ENCODE measurements around the gene VPS41.

Gene VPS41

DNA sequence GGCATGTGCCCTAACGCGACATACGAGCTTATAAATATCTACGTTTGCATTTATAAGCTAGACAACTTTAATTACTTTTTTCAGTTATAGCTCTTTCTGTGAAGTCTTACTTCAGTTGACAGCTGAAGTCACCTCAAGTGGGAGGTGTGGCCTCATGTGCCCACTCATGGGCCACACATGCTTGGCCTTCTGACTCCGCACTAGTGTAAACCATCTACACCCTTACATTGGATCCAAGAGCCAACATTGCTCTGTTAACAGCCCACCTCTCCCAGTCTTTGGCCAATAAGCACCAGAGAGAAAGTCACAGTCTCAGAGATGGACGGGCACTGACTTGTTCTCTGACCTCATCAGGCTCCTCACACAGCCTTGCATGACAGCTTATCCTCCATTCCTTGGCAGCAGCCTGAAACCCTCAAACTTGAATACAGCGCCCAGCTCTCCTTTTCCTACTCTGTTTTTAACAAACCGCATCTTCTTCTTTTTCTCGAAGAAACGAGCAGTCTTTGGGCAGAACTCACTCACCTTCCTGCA lies 206.9 kb downstream of the VPS41 start:
- no peak for ATAC-seq (ENCODE audit: insufficient read depth, low read depth)
- H3K79me2 ChIP-seq (ENCODE audit: insufficient read depth, low read length): no peaks in the 10 kb centered on the region
- no peaks in the 10 kb centered on the region for H3K9me3 ChIP-seq (ENCODE audit: insufficient read depth, low read length, severe bottlenecking)
- TF ChIP-seq EZH2 (IDR thresholded peaks at IDR 0.05; ENCODE audit: borderline replicate concordance, low read depth, low read length, severe bottlenecking) (no peak), CTCF (IDR thresholded peaks at IDR 0.05; ENCODE audit: borderline replicate concordance, extremely low read depth, low read length, poor library complexity, severe bottlenecking) (no peak)
- no peak overlapping the region for H3K4me3 ChIP-seq (ENCODE audit: low read depth in 1 of 2, low read length in 2 of 2)
- no peak overlapping the region for H3K27ac ChIP-seq (ENCODE audit: low read length)
- H3K9ac ChIP-seq (ENCODE audit: low read depth, low read length): no peak overlapping the region
- peaks cover 6% of the 10 kb centered on the region for H3K27me3 ChIP-seq (ENCODE audit: insufficient read depth, low read length, poor library complexity)
- H4K20me1 ChIP-seq (ENCODE audit: insufficient read depth, low read length): no peaks in the 10 kb centered on the region
- H3K4me1 ChIP-seq (ENCODE audit: insufficient read depth, low read length): no peaks in the 10 kb centered on the region
- no peak overlapping the region for H2AFZ ChIP-seq (ENCODE audit: low read depth, low read length)
- H3K36me3 ChIP-seq (ENCODE audit: insufficient read depth, low read length): no peaks in the 10 kb centered on the region
- DNase-seq: no peak
- H3K4me2 ChIP-seq (ENCODE audit: insufficient read depth, low read length): no peak overlapping the region

DNA sequence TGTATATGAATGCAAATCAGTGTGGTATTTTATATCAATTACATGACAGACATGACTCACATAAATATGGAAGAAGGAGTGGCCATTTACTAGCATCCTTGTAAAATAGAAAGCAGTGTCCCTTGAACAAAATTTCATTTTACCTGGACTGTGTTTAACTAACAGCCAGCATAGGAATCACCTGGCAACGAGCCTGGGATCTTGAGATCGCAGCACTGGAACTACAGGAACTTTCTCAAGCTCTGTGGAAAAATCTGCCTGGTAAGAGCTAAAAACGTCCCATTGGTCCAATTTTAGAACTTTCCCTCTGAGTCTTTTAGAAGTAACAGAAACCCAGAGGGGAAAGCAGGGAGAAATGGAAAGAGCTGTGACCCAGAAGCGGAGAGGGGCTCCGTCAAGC lies 208.9 kb downstream of the VPS41 start:
- Histone ChIP-seq H3K27me3 (ENCODE audit: insufficient read depth, low read length, poor library complexity) (peaks cover 6% of the 10 kb centered on the region), H3K4me2 (ENCODE audit: insufficient read depth, low read length) (no peak overlapping the region), H2AFZ (ENCODE audit: low read depth, low read length) (no peak overlapping the region), H4K20me1 (ENCODE audit: insufficient read depth, low read length) (no peaks in the 10 kb centered on the region), H3K9ac (ENCODE audit: low read depth, low read length) (no peak overlapping the region), H3K9me3 (ENCODE audit: insufficient read depth, low read length, severe bottlenecking) (no peaks in the 10 kb centered on the region), H3K27ac (ENCODE audit: low read length) (no peak overlapping the region), H3K79me2 (ENCODE audit: insufficient read depth, low read length) (no peaks in the 10 kb centered on the region), H3K4me3 (ENCODE audit: low read depth in 1 of 2, low read length in 2 of 2) (no peak overlapping the region), H3K36me3 (ENCODE audit: insufficient read depth, low read length) (no peaks in the 10 kb centered on the region), H3K4me1 (ENCODE audit: insufficient read depth, low read length) (no peaks in the 10 kb centered on the region)
- TF ChIP-seq CTCF (IDR thresholded peaks at IDR 0.05; ENCODE audit: borderline replicate concordance, extremely low read depth, low read length, poor library complexity, severe bottlenecking) (no peak), EZH2 (IDR thresholded peaks at IDR 0.05; ENCODE audit: borderline replicate concordance, low read depth, low read length, severe bottlenecking) (no peak)
- ATAC-seq (ENCODE audit: insufficient read depth, low read depth) (no peak), DNase-seq (no peak)

GRCh38 chr7:38699471-38699870 lies 209.5 kb downstream of the VPS41 start:
- no peak overlapping the region for H2AFZ ChIP-seq (ENCODE audit: low read depth, low read length)
- DNase-seq: no peak
- no peaks in the 10 kb centered on the region for H3K9me3 ChIP-seq (ENCODE audit: insufficient read depth, low read length, severe bottlenecking)
- no peaks in the 10 kb centered on the region for H4K20me1 ChIP-seq (ENCODE audit: insufficient read depth, low read length)
- H3K27me3 ChIP-seq (ENCODE audit: insufficient read depth, low read length, poor library complexity): peaks cover 3% of the 10 kb centered on the region
- no peaks in the 10 kb centered on the region for H3K79me2 ChIP-seq (ENCODE audit: insufficient read depth, low read length)
- H3K4me2 ChIP-seq (ENCODE audit: insufficient read depth, low read length): no peak overlapping the region
- no peak overlapping the region for H3K9ac ChIP-seq (ENCODE audit: low read depth, low read length)
- ATAC-seq (ENCODE audit: insufficient read depth, low read depth): no peak
- H3K36me3 ChIP-seq (ENCODE audit: insufficient read depth, low read length): no peaks in the 10 kb centered on the region
- no peaks in the 10 kb centered on the region for H3K4me1 ChIP-seq (ENCODE audit: insufficient read depth, low read length)
- H3K4me3 ChIP-seq (ENCODE audit: low read depth in 1 of 2, low read length in 2 of 2): no peak overlapping the region
- TF ChIP-seq EZH2 (IDR thresholded peaks at IDR 0.05; ENCODE audit: borderline replicate concordance, low read depth, low read length, severe bottlenecking) (no peak), CTCF (IDR thresholded peaks at IDR 0.05; ENCODE audit: borderline replicate concordance, extremely low read depth, low read length, poor library complexity, severe bottlenecking) (no peak)
- H3K27ac ChIP-seq (ENCODE audit: low read length): no peak overlapping the region

DNA sequence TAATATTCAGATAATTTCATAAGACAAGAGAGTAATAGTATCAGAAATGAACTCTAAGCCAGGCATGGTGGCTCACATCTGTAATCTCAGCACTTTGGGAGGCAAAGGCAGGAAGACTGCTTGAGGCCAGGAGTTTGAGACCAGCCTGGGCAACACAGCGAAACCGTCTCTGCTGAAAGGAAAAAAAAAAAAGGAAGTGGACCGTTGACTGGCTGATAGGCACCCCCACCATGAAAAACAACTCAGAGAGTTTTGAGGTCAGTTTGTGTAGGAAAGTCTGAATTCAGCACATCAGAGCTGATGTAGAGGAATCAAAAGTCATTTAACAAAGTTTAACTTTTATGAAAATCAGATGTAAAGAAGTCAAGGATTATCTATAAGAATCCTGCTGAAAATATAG lies 214.7 kb downstream of the VPS41 start:
- no peak overlapping the region for H2AFZ ChIP-seq (ENCODE audit: low read depth, low read length)
- no peaks in the 10 kb centered on the region for H3K9me3 ChIP-seq (ENCODE audit: insufficient read depth, low read length, severe bottlenecking)
- no peak overlapping the region for H3K9ac ChIP-seq (ENCODE audit: low read depth, low read length)
- H4K20me1 ChIP-seq (ENCODE audit: insufficient read depth, low read length): no peaks in the 10 kb centered on the region
- no peak overlapping the region for H3K27ac ChIP-seq (ENCODE audit: low read length)
- H3K4me3 ChIP-seq (ENCODE audit: low read depth in 1 of 2, low read length in 2 of 2): no peak overlapping the region
- no peaks in the 10 kb centered on the region for H3K36me3 ChIP-seq (ENCODE audit: insufficient read depth, low read length)
- no peak overlapping the region for H3K4me2 ChIP-seq (ENCODE audit: insufficient read depth, low read length)
- DNase-seq (no peak), ATAC-seq (ENCODE audit: insufficient read depth, low read depth) (no peak)
- TF ChIP-seq CTCF (IDR thresholded peaks at IDR 0.05; ENCODE audit: borderline replicate concordance, extremely low read depth, low read length, poor library complexity, severe bottlenecking) (no peak), EZH2 (IDR thresholded peaks at IDR 0.05; ENCODE audit: borderline replicate concordance, low read depth, low read length, severe bottlenecking) (no peak)
- H3K79me2 ChIP-seq (ENCODE audit: insufficient read depth, low read length): no peaks in the 10 kb centered on the region
- no peaks in the 10 kb centered on the region for H3K27me3 ChIP-seq (ENCODE audit: insufficient read depth, low read length, poor library complexity)
- H3K4me1 ChIP-seq (ENCODE audit: insufficient read depth, low read length): no peaks in the 10 kb centered on the region

Data from DND-41 (cell line).